HepG2 (cell line): Measurements from ENCODE around the gene COQ8A. TPM values are rescaled to one million over a fixed set of nuclear protein-coding genes. Genes with fewer than 3 reads are reported as not detected.

ENCODE experiments used
- ATAC-seq: fragments of 200-7000 bp; cut with Tn5 transposase; 3 replicates; pipeline ENCODE4 v1.9.1; 2020; ENCODE audit warnings: mild to moderate bottlenecking, moderate library complexity
- BruUV-seq: library from RNA; stranded (reverse); fragments of 400-500 nt; replicated peaks from 2 replicates; lab custom pipeline; 2021; lab: Mats Ljungman, UMichigan
- CTCF ChIA-PET: fragments of 300-600 bp; formaldehyde crosslinking; extraction: SDS; loops from one replicate; lab custom pipeline; 2021; ENCODE audit warnings: low total read pairs, inconsistent platforms, low intra/inter-chr PET ratio; lab: Yijun Ruan, JAX
- POLR2A ChIA-PET: fragments of 350-600 bp; sonication (Branson Sonifier 250); formaldehyde crosslinking; loops from one replicate; lab custom pipeline; 2020; ENCODE audit warnings: antibody characterized with exemption, inconsistent platforms; lab: Yijun Ruan, JAX
- DNase-seq: peaks from one replicate; pipeline ENCODE4 v3.0.0-alpha.2; 2015; ENCODE audit warnings: low spot score
- FAIRE-seq: peaks from 3 replicates; lab custom pipeline; 2011; peaks lifted over from hg19 to GRCh38; lab: Jason Lieb, UNC
- H2AFZ ChIP-seq: one replicate; pipeline ENCODE4 v1.6.1; 2011; ENCODE audit warnings: low read length, inconsistent platforms
- H3K27ac ChIP-seq: fragments of 300-600 bp; 3 replicates; pipeline ENCODE4 v1.8.0; 2011; ENCODE audit warnings: mixed run types, mild to moderate bottlenecking, mixed read lengths, low read length, inconsistent platforms; ENCODE audit not compliant: insufficient read depth; ENCODE audit errors: extremely low read length
- H3K27me3 ChIP-seq, 2 experiments: fragments of 200-600 bp in 1 of 2; 2 replicates in 1 of 2; 3 replicates in 1 of 2; pipeline versions ENCODE4 v1.6.0 to v1.8.0; 2011; ENCODE audit warnings: low read length in 2 of 2, mild to moderate bottlenecking in 2 of 2, moderate library complexity in 2 of 2, inconsistent platforms in 1 of 2; ENCODE audit not compliant: insufficient read depth in 2 of 2, control insufficient read depth in 1 of 2
- H3K36me3 ChIP-seq, 2 experiments: fragments of 200-600 bp in 1 of 2; replicated peaks in 1 of 2; 2 replicates in 1 of 2; 3 replicates in 1 of 2; pipeline versions ENCODE4 v1.5.1 to v1.8.0; 2011; ENCODE audit warnings: low read length in 2 of 2, inconsistent platforms in 1 of 2; ENCODE audit not compliant: insufficient read depth in 2 of 2, control insufficient read depth in 1 of 2
- H3K4me1 ChIP-seq: 2 replicates; pipeline ENCODE4 v1.5.1; 2012; ENCODE audit warnings: low read length, inconsistent platforms; ENCODE audit not compliant: insufficient read depth
- H3K4me2 ChIP-seq: 2 replicates; pipeline ENCODE4 v1.6.0; 2011; ENCODE audit warnings: low read depth, low read length, inconsistent platforms
- H3K4me3 ChIP-seq, 3 experiments: fragments of 200-600 bp in 1 of 3; sonication (generic), shearing (Covaris generic) in 1 of 3; replicated peaks in 1 of 3; 2 replicates each; pipeline ENCODE4 v1.5.1; 2011 to 2016; ENCODE audit warnings: low read length in 3 of 3, inconsistent platforms in 2 of 3, low read depth in 2 of 3, mild to moderate bottlenecking in 2 of 3, control low read depth in 1 of 3, mixed read lengths in 1 of 3; ENCODE audit not compliant: insufficient read depth in 1 of 3
- H3K79me2 ChIP-seq: one replicate; pipeline ENCODE4 v1.6.1; 2011; ENCODE audit warnings: low read length, inconsistent platforms; ENCODE audit not compliant: insufficient read depth
- H3K9ac ChIP-seq: 2 replicates; pipeline ENCODE4 v1.6.0; 2011; ENCODE audit warnings: mild to moderate bottlenecking, low read depth, low read length, inconsistent platforms; ENCODE audit not compliant: insufficient read depth
- H3K9me3 ChIP-seq: 2 replicates; pipeline ENCODE4 v1.5.1; 2012; ENCODE audit warnings: mild to moderate bottlenecking, low read length
- H4K20me1 ChIP-seq: 2 replicates; pipeline ENCODE4 v1.6.0; 2011; ENCODE audit warnings: inconsistent platforms, mild to moderate bottlenecking, low read length, moderate library complexity; ENCODE audit not compliant: insufficient read depth
- AGO2 ChIP-seq: fragments of 200-400 bp; formaldehyde crosslinking; optimal IDR thresholded peaks from 2 replicates; pipeline ENCODE3; 2017; ENCODE audit warnings: mild to moderate bottlenecking, low read depth, low read length, moderate library complexity
- HOMEZ ChIP-seq: IDR thresholded peaks from 2 replicates; pipeline ENCODE4 v1.6.1; 2016; ENCODE audit warnings: low read depth
- KMT2A ChIP-seq: sonication (generic); formaldehyde crosslinking; IDR thresholded peaks from 2 replicates; pipeline ENCODE4 v1.4.0; 2020; ENCODE audit warnings: missing genetic modification reagents
- RFX3 ChIP-seq: IDR thresholded peaks from 2 replicates; pipeline ENCODE4 v1.6.1; 2016; ENCODE audit warnings: missing biosample characterization, missing genetic modification reagents
- THAP9 ChIP-seq: sonication (generic); formaldehyde crosslinking; IDR thresholded peaks from 2 replicates; pipeline ENCODE4; 2020; ENCODE audit warnings: missing genetic modification reagents, mild to moderate bottlenecking, borderline replicate concordance
- ZBTB1 ChIP-seq: sonication (generic); formaldehyde crosslinking; IDR thresholded peaks from 2 replicates; pipeline ENCODE4 v1.4.0; 2020; ENCODE audit warnings: missing genetic modification reagents, borderline replicate concordance
- ZBTB49 ChIP-seq: sonication (generic); formaldehyde crosslinking; IDR thresholded peaks from 2 replicates; pipeline ENCODE4 v1.4.0; 2020; ENCODE audit warnings: missing genetic modification reagents, borderline replicate concordance
- ZC3H4 ChIP-seq: sonication (generic); formaldehyde crosslinking; IDR thresholded peaks from 2 replicates; pipeline ENCODE4 v1.4.0; 2020; ENCODE audit warnings: missing genetic modification reagents, borderline replicate concordance
- ZNF124 ChIP-seq: sonication (generic); formaldehyde crosslinking; IDR thresholded peaks from 2 replicates; pipeline ENCODE4 v1.4.0; 2020; ENCODE audit warnings: missing genetic modification reagents
- ZNF737 ChIP-seq: sonication (generic); formaldehyde crosslinking; IDR thresholded peaks from 2 replicates; pipeline ENCODE4 v1.5.0; 2020; ENCODE audit warnings: missing genetic modification reagents, mild to moderate bottlenecking, borderline replicate concordance
- WGBS: methylation state at CpG from one replicate; pipeline ENCODE4 v1.1.6; 2017; ENCODE audit warnings: low lambda C conversion rate; 5-methylcytosine and 5-hydroxymethylcytosine counted together
- in situ Hi-C: cut with HindIII; loops from 2 replicates; pipeline ENCODE4 v1.10.0; 2017; ENCODE audit warnings: low pct_unique_long_range_greater_than_20kb; ENCODE audit not compliant: extremely low pct_ligation_motif_present
- intact Hi-C: fragments of 100-400 bp; cut with micrococcal nuclease; formaldehyde crosslinking; loops from one replicate; pipeline ENCODE4 v1.10.0; 2022; ENCODE audit not compliant: unreplicated experiment
- polyA plus RNA-seq, 8 experiments: library from polyadenylated mRNA; depleted of rRNA in 3 of 8; stranded (reverse) in 7 of 8; unstranded in 1 of 8; fragments of >200 nt; fragmentation: Illumina TruSeq in 4 of 8; extraction: Trizol in 4 of 8; gene quantifications; 2 replicates each; pipeline versions ENCODE4 v1.2.1 to v1.2.3, GENCODE V29; 2011 to 2016; ENCODE audit warnings: low read depth in 4 of 8, missing spikeins in 1 of 8, mixed read lengths in 1 of 8; ENCODE audit not compliant: insufficient read depth in 1 of 8
- total RNA-seq, 5 experiments: library from RNA; depleted of rRNA; stranded (reverse); fragments of >200 nt; fragmentation: Illumina TruSeq; extraction: Trizol; gene quantifications; 2 replicates each; pipeline ENCODE4 v1.2.3, GENCODE V29; 2016; ENCODE audit warnings: low read depth in 1 of 5

The COQ8A gene
- total and polyA plus RNA-seq, 2 of the 13 experiments (the other 11 are each of a cell fraction or from before 2014, with no cell fraction given): 60.4 to 88.7 TPM

GRCh38 chr1:226980565-226981385, 40.7 kb downstream of the COQ8A start:
- BruUV-seq: no TSS peak
- 96% methylated on average over 12 of the region's 26 CpGs for WGBS
- Histone ChIP-seq H3K36me3 (peaks cover 37 to 67% of the 10 kb centered on the region in 2 experiments; a peak in 4 of 5 replicates), H3K9me3 (no peaks in the 10 kb centered on the region), H4K20me1 (peaks cover 4% of the 10 kb centered on the region; the same call in 1 of the 2 replicates), H3K9ac (no peak overlapping the region), H3K27me3 (no peaks in the 10 kb centered on the region), H2AFZ (no peak overlapping the region), H3K4me2 (no peak overlapping the region), H3K4me3 (no peak overlapping the region), H3K79me2 (peaks cover under 1% of the 10 kb centered on the region), H3K4me1 (peaks cover under 1% of the 10 kb centered on the region; the same call in 1 of the 2 replicates), H3K27ac (no peak overlapping the region)
- CTCF ChIA-PET: no interaction called here
- in situ Hi-C loops: no loop called here
- POLR2A ChIA-PET: no interaction called here
- FAIRE-seq: no peak
- no peak for TF ChIP-seq ZNF124
- no peak for TF ChIP-seq ZBTB1
- no peak for TF ChIP-seq ZC3H4 (CRISPR knock-in tag)
- intact Hi-C loops: no loop called here
- DNase-seq: no peak
- no peak for ATAC-seq

- CTCF ChIA-PET: no interaction called here
- TF ChIP-seq AGO2 (peak; percentile 85), KMT2A (CRISPR knock-in tag) (no peak), HOMEZ (CRISPR knock-in tag) (no peak), ZNF737 (CRISPR knock-in tag) (no peak), ZBTB49 (no peak), RFX3 (CRISPR knock-in tag) (no peak), THAP9 (no peak)
- TF ChIP-seq, all 625 proteins: peak for 1
- intact Hi-C loops: no loop called here
- Histone ChIP-seq H3K4me2 (no peak overlapping the region), H3K4me1 (no peaks in the 10 kb centered on the region), H3K79me2 (no peaks in the 10 kb centered on the region), H3K4me3 (no peak overlapping the region), H3K9ac (no peak overlapping the region), H3K27me3 (no peaks in the 10 kb centered on the region), H3K9me3 (no peaks in the 10 kb centered on the region), H3K27ac (no peak overlapping the region), H2AFZ (no peak overlapping the region), H4K20me1 (0 out of 2 replicates have a peak, but pooled peaks cover 2% of the 10 kb centered on the region), H3K36me3 (peaks cover 37 to 72% of the 10 kb centered on the region in 2 experiments; a peak in 4 of 5 replicates)
- POLR2A ChIA-PET: no interaction called here
- BruUV-seq: no TSS peak
- no peak for ATAC-seq
- no peak for FAIRE-seq
- no peak for DNase-seq
- in situ Hi-C loops: no loop called here
- 100% methylated on average over 5 of the region's 12 CpGs for WGBS
These were observed 41.3 kb downstream of the COQ8A start for GRCh38 chr1:226981386-226981817.
